NT2/D1 (cell line): ENCODE results near the gene ERN1.
"Not testable (repeated sequence)": the region's sequence is repeated elsewhere in the genome, so short reads cannot be mapped to it uniquely, and the experiment has no call there.

Experiments used
- DNase-seq: peaks from one replicate; pipeline ENCODE4 v3.0.0-alpha.2; 2011; ENCODE audit warnings: low read depth, low spot score
- H3K27me3 ChIP-seq: 2 replicates; pipeline ENCODE4 v1.6.0; 2011; ENCODE audit warnings: mild to moderate bottlenecking; ENCODE audit not compliant: insufficient read length, insufficient read depth
- H3K36me3 ChIP-seq: 2 replicates; pipeline ENCODE4 v1.6.1; 2011; ENCODE audit warnings: mild to moderate bottlenecking, low read length, mixed read lengths; ENCODE audit not compliant: insufficient read depth, insufficient read length
- H3K4me1 ChIP-seq: 2 replicates; pipeline ENCODE4 v1.5.1; 2011; ENCODE audit not compliant: insufficient read depth, insufficient read length
- H3K4me3 ChIP-seq: 2 replicates; pipeline ENCODE4 v1.5.1; 2011; ENCODE audit warnings: low read depth; ENCODE audit not compliant: insufficient read length
- H3K9ac ChIP-seq: 2 replicates; pipeline ENCODE4 v1.6.0; 2011; ENCODE audit warnings: low read depth; ENCODE audit not compliant: insufficient read length
- H3K9me3 ChIP-seq: 2 replicates; pipeline ENCODE4 v1.5.1; 2011; ENCODE audit warnings: mild to moderate bottlenecking, low read length; ENCODE audit not compliant: insufficient read depth
- SUZ12 ChIP-seq: IDR thresholded peaks from 2 replicates; pipeline ENCODE4 v1.6.1; 2011; ENCODE audit not compliant: insufficient read length, insufficient read depth; ENCODE audit errors: extremely low read depth
- YY1 ChIP-seq: IDR thresholded peaks from 2 replicates; pipeline ENCODE4 v1.6.1; 2011; ENCODE audit not compliant: insufficient read length, insufficient read depth
- ZNF274 ChIP-seq: IDR thresholded peaks from 2 replicates; pipeline ENCODE4 v1.6.1; 2011; ENCODE audit warnings: mild to moderate bottlenecking, low read depth, low read length

The ERN1 gene

GRCh38 chr17:64020056-64020766 lies 109.7 kb downstream of the ERN1 start, which contains the start of gene ICAM2:
ICAM2 (minus strand) TSS chr17:64020633; CDS start chr17:64006691, 13,942 bp downstream.
- H3K4me3 ChIP-seq: no peak within 1 kb of the TSS
- no peak within 1 kb of the TSS for H3K9ac ChIP-seq
- no peak for TF ChIP-seq ZNF274
- no peak for TF ChIP-seq YY1
- TF ChIP-seq SUZ12: no peak
- no peaks in the 10 kb centered on the region for H3K4me1 ChIP-seq
- no peaks in the 10 kb centered on the region for H3K27me3 ChIP-seq
- no peaks in the 10 kb centered on the region for H3K36me3 ChIP-seq
- no peaks in the 10 kb centered on the region for H3K9me3 ChIP-seq
- DNase-seq: no peak

GRCh38 chr17:64019551-64019961 lies 110.4 kb downstream of the ERN1 start:
- H3K36me3 ChIP-seq, H3K9ac ChIP-seq, DNase-seq, H3K4me3 ChIP-seq, H3K27me3 ChIP-seq, H3K9me3 ChIP-seq, H3K4me1 ChIP-seq: not testable (repeated sequence)

GRCh38 chr17:64017381-64017980 lies 112.5 kb downstream of the ERN1 start:
- H3K27me3 ChIP-seq: no peaks in the 10 kb centered on the region
- H3K36me3 ChIP-seq: no peaks in the 10 kb centered on the region
- no peaks in the 10 kb centered on the region for H3K4me1 ChIP-seq
- no peak overlapping the region for H3K9ac ChIP-seq
- DNase-seq: no peak
- H3K4me3 ChIP-seq: no peak overlapping the region
- TF ChIP-seq SUZ12 (no peak), YY1 (no peak), ZNF274 (no peak)
- no peaks in the 10 kb centered on the region for H3K9me3 ChIP-seq

GRCh38 chr17:64016974-64017373 lies 113.0 kb downstream of the ERN1 start:
- H3K36me3 ChIP-seq: no peaks in the 10 kb centered on the region
- TF ChIP-seq ZNF274 (no peak), SUZ12 (no peak), YY1 (no peak)
- H3K9ac ChIP-seq: no peak overlapping the region
- H3K9me3 ChIP-seq: no peaks in the 10 kb centered on the region
- H3K27me3 ChIP-seq: no peaks in the 10 kb centered on the region
- H3K4me3 ChIP-seq: no peak overlapping the region
- H3K4me1 ChIP-seq: no peaks in the 10 kb centered on the region
- no peak for DNase-seq

- DNase-seq: no peak
- no peaks in the 10 kb centered on the region for H3K4me1 ChIP-seq
- no peak overlapping the region for H3K4me3 ChIP-seq
- TF ChIP-seq YY1: no peak
- no peak for TF ChIP-seq SUZ12
- no peak for TF ChIP-seq ZNF274
- no peaks in the 10 kb centered on the region for H3K9me3 ChIP-seq
- no peaks in the 10 kb centered on the region for H3K27me3 ChIP-seq
- H3K36me3 ChIP-seq: no peaks in the 10 kb centered on the region
- no peak overlapping the region for H3K9ac ChIP-seq
Measured at GRCh38 chr17:64016231-64016784, 113.6 kb downstream of the ERN1 start.

GRCh38 chr17:64015447-64015846 lies 114.5 kb downstream of the ERN1 start:
- TF ChIP-seq YY1 (no peak), SUZ12 (no peak), ZNF274 (no peak)
- H3K4me1 ChIP-seq: no peaks in the 10 kb centered on the region

GRCh38 chr17:64009571-64010402 lies 120.2 kb downstream of the ERN1 start:
- H3K4me3 ChIP-seq: no peak overlapping the region
- DNase-seq: no peak
- H3K36me3 ChIP-seq: no peaks in the 10 kb centered on the region
- H3K4me1 ChIP-seq: peaks cover 10% of the 10 kb centered on the region
- TF ChIP-seq ZNF274: no peak
- TF ChIP-seq YY1: no peak
- TF ChIP-seq SUZ12: no peak
- H3K27me3 ChIP-seq: no peaks in the 10 kb centered on the region
- no peak overlapping the region for H3K9ac ChIP-seq
- no peaks in the 10 kb centered on the region for H3K9me3 ChIP-seq

More at GRCh38 chr17:64015447-64015846, 114.5 kb downstream of the ERN1 start:
- Histone ChIP-seq H3K9me3 (no peaks in the 10 kb centered on the region), H3K36me3 (no peaks in the 10 kb centered on the region), H3K27me3 (no peaks in the 10 kb centered on the region), H3K9ac (no peak overlapping the region), H3K4me3 (no peak overlapping the region)
- DNase-seq: no peak
